ENCODE results near the gene PRKCE. TPM values are rescaled to one million over a fixed set of nuclear protein-coding genes. Genes with fewer than 3 reads are reported as not detected.

PRKCE gene
- polyA plus RNA-seq, 1 experiment, result 16.7 TPM

GRCh38 chr2:46161315-46161714 is 509.8 kb downstream of the PRKCE start:
- Histone ChIP-seq H3K4me3 (ENCODE audit: low read depth, low read length) (no peak overlapping the region), H3K27me3 (ENCODE audit: control insufficient read depth, insufficient read depth, low read length) (no peaks in the 10 kb centered on the region), H3K9me3 (ENCODE audit: control insufficient read depth, insufficient read depth, low read length) (no peaks in the 10 kb centered on the region), H3K27ac (ENCODE audit: low read depth, low read length) (no peak overlapping the region)
- DNase-seq (ENCODE audit: low read depth, low spot score), result no peak
- ChIA-PET POLR2A (no interaction called here), CTCF (no interaction called here)
- TF ChIP-seq CTCF (IDR thresholded peaks at IDR 0.05; ENCODE audit: low read depth, low read length), result no peak

GRCh38 chr2:46161911-46162310 is 510.4 kb downstream of the PRKCE start:
- H3K4me3 ChIP-seq (ENCODE audit: low read depth, low read length), result no peak overlapping the region
- no peak for TF ChIP-seq CTCF (IDR thresholded peaks at IDR 0.05; ENCODE audit: low read depth, low read length)
- ChIA-PET CTCF (interaction anchor here (1.6 kb wide), 1 partner anchor 99 kb away, joined by 7 read pairs; no protein-coding TSS in a partner anchor), POLR2A (no interaction called here)
- DNase-seq (ENCODE audit: low read depth, low spot score), result no peak
- no peaks in the 10 kb centered on the region for H3K27me3 ChIP-seq (ENCODE audit: control insufficient read depth, insufficient read depth, low read length)
- no peaks in the 10 kb centered on the region for H3K9me3 ChIP-seq (ENCODE audit: control insufficient read depth, insufficient read depth, low read length)
- H3K27ac ChIP-seq (ENCODE audit: low read depth, low read length), result no peak overlapping the region

GRCh38 chr2:46162329-46163097 is 511.0 kb downstream of the PRKCE start:
- ChIA-PET CTCF (interaction anchor here (0.6 to 1.6 kb wide), 2 partner anchors 8 to 100 kb away, joined by 3 to 7 read pairs; no protein-coding TSS in a partner anchor), POLR2A (no interaction called here)
- H3K27me3 ChIP-seq (ENCODE audit: control insufficient read depth, insufficient read depth, low read length), result no peaks in the 10 kb centered on the region
- H3K27ac ChIP-seq (ENCODE audit: low read depth, low read length), result no peak overlapping the region
- H3K4me3 ChIP-seq (ENCODE audit: low read depth, low read length), result no peak overlapping the region
- no peaks in the 10 kb centered on the region for H3K9me3 ChIP-seq (ENCODE audit: control insufficient read depth, insufficient read depth, low read length)
- DNase-seq (ENCODE audit: low read depth, low spot score), result no peak
- no peak for TF ChIP-seq CTCF (IDR thresholded peaks at IDR 0.05; ENCODE audit: low read depth, low read length)

- Histone ChIP-seq H3K27me3 (ENCODE audit: control insufficient read depth, insufficient read depth, low read length) (no peaks in the 10 kb centered on the region), H3K9me3 (ENCODE audit: control insufficient read depth, insufficient read depth, low read length) (no peaks in the 10 kb centered on the region), H3K27ac (ENCODE audit: low read depth, low read length) (no peak overlapping the region), H3K4me3 (ENCODE audit: low read depth, low read length) (no peak overlapping the region)
- no peak for DNase-seq (ENCODE audit: low read depth, low spot score)
- CTCF ChIA-PET, result interaction anchor here (0.6 to 1.6 kb wide), 2 partner anchors 8 to 100 kb away, joined by 3 to 7 read pairs; no protein-coding TSS in a partner anchor
- TF ChIP-seq CTCF (IDR thresholded peaks at IDR 0.05; ENCODE audit: low read depth, low read length), result no peak
- POLR2A ChIA-PET, result no interaction called here
Observed at GRCh38 chr2:46163098-46163430, 511.6 kb downstream of the PRKCE start.

GRCh38 chr2:46163804-46164528 is 512.5 kb downstream of the PRKCE start:
- H3K27ac ChIP-seq (ENCODE audit: low read depth, low read length), result no peak overlapping the region
- CTCF ChIA-PET, result interaction anchor here (0.5 to 1.6 kb wide), 3 partner anchors 66 to 1603 kb away, joined by 3 to 7 read pairs (median 3); no protein-coding TSS in a partner anchor
- DNase-seq (ENCODE audit: low read depth, low spot score), result no peak
- POLR2A ChIA-PET, result interaction anchor here (1.0 to 2.0 kb wide), 2 partner anchors 15 to 133 kb away, joined by 8 to 14 read pairs; partner anchors contain the start of gene EPAS1
- no peak overlapping the region for H3K4me3 ChIP-seq (ENCODE audit: low read depth, low read length)
- no peaks in the 10 kb centered on the region for H3K27me3 ChIP-seq (ENCODE audit: control insufficient read depth, insufficient read depth, low read length)
- H3K9me3 ChIP-seq (ENCODE audit: control insufficient read depth, insufficient read depth, low read length), result no peaks in the 10 kb centered on the region
- no peak for TF ChIP-seq CTCF (IDR thresholded peaks at IDR 0.05; ENCODE audit: low read depth, low read length)
